CD14-positive monocyte (primary cell): ENCODE measurements around the gene ANKRD65. TPM values are rescaled to one million over a fixed set of nuclear protein-coding genes. Genes with fewer than 3 reads are reported as not detected.

Experiments used
- polyA plus RNA-seq, 3 donors: library from polyadenylated mRNA; depleted of rRNA in 1 of 3; unstranded in 2 of 3; stranded (reverse) in 1 of 3; fragments of 300-500 nt in 2 of 3; fragments of >200 nt in 1 of 3; fragmentation: Illumina TruSeq in 2 of 3; gene quantifications; 1 replicate in 2 of 3; 2 replicates in 1 of 3; pipeline ENCODE4 v1.2.3, GENCODE V29; 2012 to 2021

Gene ANKRD65
- polyA plus RNA-seq, 3 donors = 0.04 TPM; not detected in 2

Other genes with a start within 250 kb of the ANKRD65 start
- under 1 TPM in 1 of 3 donors, not detected in 2; 0.06 TPM for gene TTLL10, start 247.4 kb downstream of the ANKRD65 start, polyA plus RNA-seq
- gene TNFRSF18, start 214.7 kb downstream of the ANKRD65 start, polyA plus RNA-seq = not detected
- gene TNFRSF4, start 207.1 kb downstream of the ANKRD65 start, polyA plus RNA-seq = under 1 TPM in 1 of 3 donors, not detected in 2; 0.05 TPM
- gene SDF4, start 189.3 kb downstream of the ANKRD65 start, polyA plus RNA-seq = 10 to 100 TPM; 81.7 to 98.9 (median 89.0) TPM
- gene B3GALT6, start 189.0 kb downstream of the ANKRD65 start, polyA plus RNA-seq = 1 to 10 TPM; 1.9 to 8.8 (median 7.2) TPM
- gene C1QTNF12, start 174.6 kb downstream of the ANKRD65 start, polyA plus RNA-seq = 1 to 10 TPM in 1 of 3 donors, not detected in 2; 1.1 TPM
- 10 to 100 TPM; 36.5 to 83.2 (median 72.1) TPM for gene UBE2J2, start 147.4 kb downstream of the ANKRD65 start, polyA plus RNA-seq
- 1 to 10 TPM in 1 of 3 donors, not detected in 2; 6.0 TPM for gene SCNN1D, start 140.8 kb downstream of the ANKRD65 start, polyA plus RNA-seq
- gene ACAP3, start 113.3 kb downstream of the ANKRD65 start, polyA plus RNA-seq = 100 to 1,000 TPM in 1 of 3 donors, 1 to 10 TPM in 2; 3.5 to 132 (median 4.0) TPM
- gene PUSL1, start 112.7 kb downstream of the ANKRD65 start, polyA plus RNA-seq = 10 to 100 TPM; 13.8 to 27.4 (median 14.8) TPM
- gene INTS11, start 96.6 kb downstream of the ANKRD65 start, polyA plus RNA-seq = 100 to 1,000 TPM in 1 of 3 donors, 10 to 100 TPM in 2; 46.2 to 154 (median 49.6) TPM
- gene CPTP, start 96.5 kb downstream of the ANKRD65 start, polyA plus RNA-seq = 1 to 10 TPM; 6.4 to 7.7 (median 7.4) TPM
- under 1 TPM in 1 of 3 donors, not detected in 2; 0.45 TPM for gene TAS1R3, start 90.0 kb downstream of the ANKRD65 start, polyA plus RNA-seq
- gene DVL1, start 71.9 kb downstream of the ANKRD65 start, polyA plus RNA-seq = 10 to 100 TPM in 1 of 3 donors, under 1 TPM in 2; 0.41 to 29.8 (median 0.55) TPM
- gene MXRA8, start 62.7 kb downstream of the ANKRD65 start, polyA plus RNA-seq = not detected
- 100 to 1,000 TPM in 2 of 3 donors, 10 to 100 TPM in 1; 59.1 to 160 (median 134) TPM for gene AURKAIP1, start 46.1 kb downstream of the ANKRD65 start, polyA plus RNA-seq
- 100 to 1,000 TPM in 1 of 3 donors, 10 to 100 TPM in 1, 1 to 10 TPM in 1; 8.6 to 178 (median 10.4) TPM for gene CCNL2, start 21.9 kb downstream of the ANKRD65 start, polyA plus RNA-seq
- 100 to 1,000 TPM in 2 of 3 donors, 10 to 100 TPM in 1; 84.3 to 186 (median 156) TPM for gene MRPL20, start 14.0 kb downstream of the ANKRD65 start, polyA plus RNA-seq
- gene VWA1, start 14.4 kb upstream of the ANKRD65 start, polyA plus RNA-seq = not detected
- not detected for gene ATAD3C, start 28.4 kb upstream of the ANKRD65 start, polyA plus RNA-seq
- 10 to 100 TPM in 1 of 3 donors, 1 to 10 TPM in 2; 2.3 to 23.3 (median 2.3) TPM for gene ATAD3B, start 50.5 kb upstream of the ANKRD65 start, polyA plus RNA-seq
- 10 to 100 TPM in 1 of 3 donors, 1 to 10 TPM in 2; 4.1 to 14.0 (median 6.4) TPM for gene ATAD3A, start 90.9 kb upstream of the ANKRD65 start, polyA plus RNA-seq
- gene TMEM240, start 119.3 kb upstream of the ANKRD65 start, polyA plus RNA-seq = not detected
- 100 to 1,000 TPM in 2 of 3 donors, 10 to 100 TPM in 1; 88.1 to 168 (median 138) TPM for gene SSU72, start 153.6 kb upstream of the ANKRD65 start, polyA plus RNA-seq
- 1 to 10 TPM in 2 of 3 donors, under 1 TPM in 1; 0.46 to 3.4 (median 1.5) TPM for gene FNDC10, start 178.9 kb upstream of the ANKRD65 start, polyA plus RNA-seq
- gene MIB2, start 194.2 kb upstream of the ANKRD65 start, polyA plus RNA-seq = 10 to 100 TPM in 1 of 3 donors, 1 to 10 TPM in 2; 5.4 to 65.7 (median 5.6) TPM
- 1 to 10 TPM in 1 of 3 donors, under 1 TPM in 2; 0.21 to 1.5 (median 0.24) TPM for gene MMP23B, start 210.9 kb upstream of the ANKRD65 start, polyA plus RNA-seq
- 10 to 100 TPM in 1 of 3 donors, 1 to 10 TPM in 2; 2.5 to 12.7 (median 6.6) TPM for gene CDK11B, start 237.7 kb upstream of the ANKRD65 start, polyA plus RNA-seq